NT2/D1 (cell line): ENCODE measurements around the gene SLC44A5.

ENCODE experiments used
- YY1 ChIP-seq: IDR thresholded peaks from 2 replicates; pipeline ENCODE4 v1.6.1; 2011; ENCODE audit not compliant: insufficient read length, insufficient read depth
- ZNF274 ChIP-seq: IDR thresholded peaks from 2 replicates; pipeline ENCODE4 v1.6.1; 2011; ENCODE audit warnings: mild to moderate bottlenecking, low read depth, low read length

- TF ChIP-seq ZNF274 (no peak), YY1 (no peak)
Measured at GRCh38 chr1:75293270-75293669, 317.6 kb downstream of the SLC44A5 start.
